HG02973 (cell line): ENCODE results near the gene MMS22L.

Experiments used
- ATAC-seq: cut with Tn5 transposase; IDR thresholded peaks from one replicate; pipeline ENCODE4 v1.9.1; 2021; ENCODE audit warnings: moderate library complexity; ENCODE audit not compliant: unreplicated experiment

MMS22L gene

GRCh38 chr6:97095311-97095850, 187.6 kb downstream of the MMS22L start:
- ATAC-seq, result no peak

- no peak for ATAC-seq
Measured at GRCh38 chr6:97094376-97094775, 188.6 kb downstream of the MMS22L start.

GRCh38 chr6:97092673-97093305, 190.2 kb downstream of the MMS22L start:
- ATAC-seq, result no peak
